ENCODE results near the gene ADAT3. TPM values are rescaled to one million over a fixed set of nuclear protein-coding genes. Genes with fewer than 3 reads are reported as not detected.

ADAT3 gene
- total RNA-seq, 3 donors from 2014 or later (not counting 1 experiment from before 2014, with no cell fraction given) = 13.0 to 20.9 (median 13.1) TPM

DNA sequence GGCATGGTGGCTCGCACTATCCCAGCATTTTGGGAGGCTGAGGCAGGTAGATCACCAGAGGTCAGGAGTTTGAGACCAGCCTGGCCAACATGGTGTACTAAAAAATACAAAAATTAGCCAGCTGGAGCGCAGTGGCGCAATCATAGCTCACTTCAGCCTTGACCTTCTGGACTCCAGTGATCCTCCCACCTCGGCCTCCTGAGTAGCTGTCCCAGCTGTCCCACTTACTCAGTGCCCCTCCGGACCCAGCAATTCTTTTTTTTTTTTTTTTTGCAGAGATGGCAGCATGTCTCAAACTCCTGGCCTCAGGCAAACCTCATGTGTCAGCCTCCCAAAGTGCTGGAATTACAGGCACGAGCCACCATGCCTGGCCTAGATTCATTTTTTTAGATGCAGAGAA lies 2.3 kb upstream of the ADAT3 start:
- ATAC-seq (no peak), DNase-seq (no peak)
- H3K27ac ChIP-seq (ENCODE audit: low read length) = peak overlapping the region; percentile 26
- Mint-ChIP-seq H3K36me3 (no peaks in the 10 kb centered on the region), H3K9me3 (no peaks in the 10 kb centered on the region), H3K27ac (no peak overlapping the region), H3K4me1 (peaks cover 5 to 15% of the 10 kb centered on the region in 2 donors), H3K27me3 (ENCODE audit: low read depth in 2 of 2) (no peaks in the 10 kb centered on the region), H3K4me3 (peak overlapping the region; percentile 40)
- peaks cover 48% of the 10 kb centered on the region for H3K4me1 ChIP-seq (ENCODE audit: control insufficient read depth, insufficient read depth, low read length)
- intact Hi-C loops (cut with micrococcal nuclease) = no loop called here
- 89% methylated on average over 6 of the region's 6 CpGs for WGBS (ENCODE audit: insufficient coverage)
- no peak overlapping the region for H3K4me3 ChIP-seq (ENCODE audit: low read length)
- TF ChIP-seq, protein P1, sequence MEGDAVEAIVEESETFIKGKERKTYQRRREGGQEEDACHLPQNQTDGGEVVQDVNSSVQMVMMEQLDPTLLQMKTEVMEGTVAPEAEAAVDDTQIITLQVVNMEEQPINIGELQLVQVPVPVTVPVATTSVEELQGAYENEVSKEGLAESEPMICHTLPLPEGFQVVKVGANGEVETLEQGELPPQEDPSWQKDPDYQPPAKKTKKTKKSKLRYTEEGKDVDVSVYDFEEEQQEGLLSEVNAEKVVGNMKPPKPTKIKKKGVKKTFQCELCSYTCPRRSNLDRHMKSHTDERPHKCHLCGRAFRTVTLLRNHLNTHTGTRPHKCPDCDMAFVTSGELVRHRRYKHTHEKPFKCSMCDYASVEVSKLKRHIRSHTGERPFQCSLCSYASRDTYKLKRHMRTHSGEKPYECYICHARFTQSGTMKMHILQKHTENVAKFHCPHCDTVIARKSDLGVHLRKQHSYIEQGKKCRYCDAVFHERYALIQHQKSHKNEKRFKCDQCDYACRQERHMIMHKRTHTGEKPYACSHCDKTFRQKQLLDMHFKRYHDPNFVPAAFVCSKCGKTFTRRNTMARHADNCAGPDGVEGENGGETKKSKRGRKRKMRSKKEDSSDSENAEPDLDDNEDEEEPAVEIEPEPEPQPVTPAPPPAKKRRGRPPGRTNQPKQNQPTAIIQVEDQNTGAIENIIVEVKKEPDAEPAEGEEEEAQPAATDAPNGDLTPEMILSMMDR (IDR thresholded peaks at IDR 0.05) = no peak
- H3K9me3 ChIP-seq (ENCODE audit: control insufficient read depth, insufficient read depth, low read length) = no peaks in the 10 kb centered on the region
- no peaks in the 10 kb centered on the region for H3K27me3 ChIP-seq (ENCODE audit: control insufficient read depth, insufficient read depth, low read length)
- H3K36me3 ChIP-seq (ENCODE audit: control insufficient read depth, insufficient read depth, low read length) = no peaks in the 10 kb centered on the region

DNA sequence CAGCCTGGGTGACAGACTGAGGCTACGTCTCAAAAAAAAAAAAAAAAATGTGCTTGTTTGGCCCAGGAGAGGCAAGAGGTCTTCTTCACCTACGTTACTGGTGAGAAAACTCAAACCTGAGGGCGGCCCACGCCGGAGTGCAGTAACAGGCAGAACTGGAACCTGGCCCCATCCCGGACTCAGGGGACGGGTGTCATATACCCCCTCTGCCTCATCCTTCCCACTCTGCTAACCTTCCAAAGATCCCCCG lies 414 bp upstream of the ADAT3 start:
- intact Hi-C loops (cut with micrococcal nuclease) = loop anchor here (1.0 to 2.0 kb wide), 2 partner anchors 7 to 20 kb away; partner anchors contain the start of gene ABHD17A
- ATAC-seq = no peak
- Mint-ChIP-seq H3K27ac (peak overlapping the region; percentile 81 to 89), H3K9me3 (no peaks in the 10 kb centered on the region), H3K4me1 (peaks cover 17 to 28% of the 10 kb centered on the region in 2 donors), H3K36me3 (no peaks in the 10 kb centered on the region), H3K27me3 (ENCODE audit: low read depth in 2 of 2) (no peaks in the 10 kb centered on the region), H3K4me3 (no peak overlapping the region)
- WGBS (ENCODE audit: insufficient coverage) = 39% methylated on average over 8 of the region's 8 CpGs
- DNase-seq = no peak
- Histone ChIP-seq H3K36me3 (ENCODE audit: control insufficient read depth, insufficient read depth, low read length) (no peaks in the 10 kb centered on the region), H3K4me1 (ENCODE audit: control insufficient read depth, insufficient read depth, low read length) (peaks cover 58% of the 10 kb centered on the region), H3K4me3 (ENCODE audit: low read length) (no peak overlapping the region), H3K27me3 (ENCODE audit: control insufficient read depth, insufficient read depth, low read length) (no peaks in the 10 kb centered on the region), H3K9me3 (ENCODE audit: control insufficient read depth, insufficient read depth, low read length) (no peaks in the 10 kb centered on the region), H3K27ac (ENCODE audit: low read length) (peak overlapping the region; percentile 69)
- TF ChIP-seq, protein P1 (IDR thresholded peaks at IDR 0.05) = no peak

DNA sequence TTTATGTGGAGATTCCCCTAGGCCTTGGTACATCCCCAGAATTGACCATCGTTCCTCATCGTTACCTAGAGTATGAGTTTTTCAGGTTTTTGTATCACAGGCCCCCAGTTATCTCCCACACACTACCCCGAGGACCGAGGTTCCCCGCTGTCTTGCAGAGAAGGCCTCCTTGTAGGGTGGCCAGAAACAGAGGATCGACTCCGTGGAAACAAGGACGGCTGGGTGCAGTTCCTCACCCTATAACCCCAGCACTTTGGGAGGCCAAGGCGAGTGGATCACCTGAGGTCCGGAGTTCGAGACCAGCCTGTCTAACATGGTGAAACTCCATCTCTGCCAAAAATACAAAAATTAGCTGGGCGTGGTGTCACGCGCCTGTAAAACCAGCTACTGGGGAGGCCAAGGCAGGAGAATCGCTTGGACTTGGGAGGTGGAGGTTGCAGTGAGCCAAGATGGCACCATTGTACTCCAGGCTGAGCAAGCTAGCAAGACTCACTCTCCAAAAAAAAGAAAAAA lies 720 bp downstream of the ADAT3 start:
- no peaks in the 10 kb centered on the region for H3K36me3 ChIP-seq (ENCODE audit: control insufficient read depth, insufficient read depth, low read length)
- peaks cover 66% of the 10 kb centered on the region for H3K4me1 ChIP-seq (ENCODE audit: control insufficient read depth, insufficient read depth, low read length)
- TF ChIP-seq, protein P1 (IDR thresholded peaks at IDR 0.05) = no peak
- peak overlapping the region; percentile 81 to 89 for H3K27ac Mint-ChIP-seq
- peak overlapping the region; percentile 9 for H3K27ac ChIP-seq (ENCODE audit: low read length)
- ATAC-seq = no peak
- peak overlapping the region; percentile 92 for H3K4me3 Mint-ChIP-seq
- intact Hi-C loops (cut with micrococcal nuclease) = loop anchor here (1.0 to 2.0 kb wide), 2 partner anchors 9 to 21 kb away; partner anchors contain the start of gene ABHD17A
- no peak for DNase-seq
- no peaks in the 10 kb centered on the region for H3K27me3 ChIP-seq (ENCODE audit: control insufficient read depth, insufficient read depth, low read length)
- peak overlapping the region; percentile 17 for H3K4me3 ChIP-seq (ENCODE audit: low read length)
- H3K9me3 ChIP-seq (ENCODE audit: control insufficient read depth, insufficient read depth, low read length) = no peaks in the 10 kb centered on the region
- H3K27me3 Mint-ChIP-seq (ENCODE audit: low read depth in 2 of 2) = no peaks in the 10 kb centered on the region
- no peaks in the 10 kb centered on the region for H3K36me3 Mint-ChIP-seq
- H3K9me3 Mint-ChIP-seq = no peaks in the 10 kb centered on the region
- peaks cover 25 to 35% of the 10 kb centered on the region in 2 donors for H3K4me1 Mint-ChIP-seq
- WGBS (ENCODE audit: insufficient coverage) = 82% methylated on average over 15 of the region's 15 CpGs

DNA sequence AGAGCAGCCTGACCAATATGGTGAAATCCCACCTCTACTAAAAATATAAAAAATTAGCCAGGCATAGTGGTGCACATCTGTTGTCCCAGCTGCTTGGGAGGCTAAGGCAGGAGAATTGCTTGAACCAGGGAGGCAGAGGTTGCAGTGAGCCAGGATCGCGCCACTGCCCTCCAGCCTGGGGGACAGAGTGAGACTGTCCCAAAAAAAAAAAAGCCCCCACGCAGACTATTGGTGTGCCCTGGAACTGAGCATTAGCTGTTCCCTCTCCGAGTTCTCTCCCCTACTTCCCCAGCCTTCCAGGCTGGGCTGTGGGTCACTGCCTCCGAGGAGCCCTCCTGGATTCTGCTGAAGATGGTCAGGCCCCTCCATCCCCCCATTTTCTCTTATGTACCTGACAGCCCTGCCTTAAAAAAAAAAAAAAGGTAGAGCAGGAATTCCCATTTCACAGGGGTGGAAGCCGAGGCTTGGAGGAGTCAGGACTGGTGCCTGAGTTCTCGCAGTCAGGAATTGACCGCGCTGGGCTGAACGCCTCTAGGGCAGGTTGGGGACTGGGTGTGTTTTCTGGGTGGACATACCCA lies 1.9 kb downstream of the ADAT3 start:
- Mint-ChIP-seq H3K4me3 (no peak overlapping the region), H3K9me3 (no peaks in the 10 kb centered on the region), H3K27me3 (ENCODE audit: low read depth in 2 of 2) (no peaks in the 10 kb centered on the region), H3K4me1 (peaks cover 25 to 35% of the 10 kb centered on the region in 2 donors), H3K27ac (peak overlapping the region in 1 of 2 donors; percentile 8), H3K36me3 (no peaks in the 10 kb centered on the region)
- TF ChIP-seq, protein P1 (IDR thresholded peaks at IDR 0.05) = no peak
- Histone ChIP-seq H3K36me3 (ENCODE audit: control insufficient read depth, insufficient read depth, low read length) (no peaks in the 10 kb centered on the region), H3K27ac (ENCODE audit: low read length) (no peak overlapping the region), H3K27me3 (ENCODE audit: control insufficient read depth, insufficient read depth, low read length) (no peaks in the 10 kb centered on the region), H3K9me3 (ENCODE audit: control insufficient read depth, insufficient read depth, low read length) (no peaks in the 10 kb centered on the region), H3K4me3 (ENCODE audit: low read length) (no peak overlapping the region), H3K4me1 (ENCODE audit: control insufficient read depth, insufficient read depth, low read length) (peaks cover 63% of the 10 kb centered on the region)
- DNase-seq (no peak), ATAC-seq (no peak)
- intact Hi-C loops (cut with micrococcal nuclease) = no loop called here
- WGBS (ENCODE audit: insufficient coverage) = 98% methylated on average over 10 of the region's 10 CpGs
